Trophoblast cell (in vitro differentiated cells and primary cell): ENCODE results near the gene OVCA2.

Source experiments
- DNase-seq, 2 donors: peaks; one replicate each; pipeline ENCODE4 v3.0.0-alpha.2; 2016
- H2AFZ ChIP-seq: 2 replicates; pipeline ENCODE4 v1.6.1; 2013; ENCODE audit warnings: low read length, moderate library complexity, mild to moderate bottlenecking; ENCODE audit not compliant: insufficient read depth, poor library complexity
- H2AK5ac ChIP-seq: 2 replicates; pipeline ENCODE4 v1.6.1; 2013; ENCODE audit warnings: mild to moderate bottlenecking, low read length
- H2BK120ac ChIP-seq: 2 replicates; pipeline ENCODE4 v1.6.1; 2013; ENCODE audit warnings: low read length, mild to moderate bottlenecking, moderate library complexity; ENCODE audit not compliant: insufficient read depth, poor library complexity
- H2BK12ac ChIP-seq: 2 replicates; pipeline ENCODE4 v1.6.1; 2013; ENCODE audit warnings: mild to moderate bottlenecking, low read length, moderate library complexity
- H2BK5ac ChIP-seq: 2 replicates; pipeline ENCODE4 v1.6.1; 2013; ENCODE audit warnings: low read length, low read depth, moderate library complexity, mild to moderate bottlenecking; ENCODE audit not compliant: poor library complexity
- H3K14ac ChIP-seq: 2 replicates; pipeline ENCODE4 v1.6.1; 2013; ENCODE audit warnings: mild to moderate bottlenecking, low read length
- H3K18ac ChIP-seq: 2 replicates; pipeline ENCODE4 v1.6.1; 2013; ENCODE audit warnings: mild to moderate bottlenecking, low read length
- H3K23ac ChIP-seq: 2 replicates; pipeline ENCODE4 v1.6.1; 2013; ENCODE audit warnings: low read length
- H3K27ac ChIP-seq: 2 replicates; pipeline ENCODE4 v1.5.1; 2013; ENCODE audit warnings: low read depth, mild to moderate bottlenecking, inconsistent platforms, low read length, moderate library complexity
- H3K27me3 ChIP-seq: 2 replicates; pipeline ENCODE4 v1.6.1; 2013; ENCODE audit warnings: inconsistent platforms, mild to moderate bottlenecking, low read length, moderate library complexity; ENCODE audit not compliant: insufficient read depth
- H3K36me3 ChIP-seq, 2 experiments: 1 replicate in 1 of 2; 2 replicates in 1 of 2; pipeline ENCODE4 v1.6.1; 2013; ENCODE audit warnings: low read length in 2 of 2, mild to moderate bottlenecking in 2 of 2, moderate library complexity in 1 of 2; ENCODE audit not compliant: insufficient read depth in 2 of 2, control insufficient read depth in 1 of 2
- H3K4ac ChIP-seq: 2 replicates; pipeline ENCODE4 v1.6.1; 2013; ENCODE audit warnings: low read depth, mild to moderate bottlenecking, low read length, moderate library complexity
- H3K4me1 ChIP-seq, 2 experiments: 1 replicate in 1 of 2; 2 replicates in 1 of 2; pipeline ENCODE4 v1.6.1; 2013; ENCODE audit warnings: low read length in 2 of 2, mild to moderate bottlenecking in 2 of 2, moderate library complexity in 1 of 2; ENCODE audit not compliant: insufficient read depth in 2 of 2, control insufficient read depth in 1 of 2
- H3K4me2 ChIP-seq: 2 replicates; pipeline ENCODE4 v1.6.1; 2013; ENCODE audit warnings: inconsistent platforms, mild to moderate bottlenecking, low read length, moderate library complexity
- H3K4me3 ChIP-seq: 2 replicates; pipeline ENCODE4 v1.5.1; 2013; ENCODE audit warnings: mild to moderate bottlenecking, low read depth, low read length, inconsistent platforms
- H3K79me1 ChIP-seq: one replicate; pipeline ENCODE4 v1.6.1; 2013; ENCODE audit warnings: low read length
- H3K79me2 ChIP-seq: 2 replicates; pipeline ENCODE4 v1.6.1; 2013; ENCODE audit warnings: low read length, mild to moderate bottlenecking; ENCODE audit not compliant: control insufficient read depth, insufficient read depth, poor library complexity
- H3K9ac ChIP-seq: 2 replicates; pipeline ENCODE4 v1.6.1; 2013; ENCODE audit warnings: mild to moderate bottlenecking, low read length
- H3K9me3 ChIP-seq: 2 replicates; pipeline ENCODE4 v1.6.1; 2013; ENCODE audit warnings: low read depth, mild to moderate bottlenecking, control low read depth, inconsistent platforms, low read length; ENCODE audit not compliant: insufficient read depth
- H4K12ac ChIP-seq: 2 replicates; pipeline ENCODE4 v1.6.1; 2013; ENCODE audit warnings: low read depth, mild to moderate bottlenecking, low read length, moderate library complexity
- H4K8ac ChIP-seq: 2 replicates; pipeline ENCODE4 v1.6.1; 2013; ENCODE audit warnings: low read depth, mild to moderate bottlenecking, low read length, moderate library complexity
- H4K91ac ChIP-seq: one replicate; pipeline ENCODE4 v1.6.1; 2013; ENCODE audit warnings: low read depth, mild to moderate bottlenecking, low read length, moderate library complexity
- WGBS: extraction: QIAGEN DNeasy Blood & Tissue Kit; methylation state at CpG from one replicate; pipeline ENCODE4 v1.1.7; 2013; ENCODE audit warnings: missing lambda C conversion rate; ENCODE audit not compliant: insufficient read length, insufficient coverage; ENCODE audit errors: extremely low coverage; 5-methylcytosine and 5-hydroxymethylcytosine counted together

Gene OVCA2

DNA sequence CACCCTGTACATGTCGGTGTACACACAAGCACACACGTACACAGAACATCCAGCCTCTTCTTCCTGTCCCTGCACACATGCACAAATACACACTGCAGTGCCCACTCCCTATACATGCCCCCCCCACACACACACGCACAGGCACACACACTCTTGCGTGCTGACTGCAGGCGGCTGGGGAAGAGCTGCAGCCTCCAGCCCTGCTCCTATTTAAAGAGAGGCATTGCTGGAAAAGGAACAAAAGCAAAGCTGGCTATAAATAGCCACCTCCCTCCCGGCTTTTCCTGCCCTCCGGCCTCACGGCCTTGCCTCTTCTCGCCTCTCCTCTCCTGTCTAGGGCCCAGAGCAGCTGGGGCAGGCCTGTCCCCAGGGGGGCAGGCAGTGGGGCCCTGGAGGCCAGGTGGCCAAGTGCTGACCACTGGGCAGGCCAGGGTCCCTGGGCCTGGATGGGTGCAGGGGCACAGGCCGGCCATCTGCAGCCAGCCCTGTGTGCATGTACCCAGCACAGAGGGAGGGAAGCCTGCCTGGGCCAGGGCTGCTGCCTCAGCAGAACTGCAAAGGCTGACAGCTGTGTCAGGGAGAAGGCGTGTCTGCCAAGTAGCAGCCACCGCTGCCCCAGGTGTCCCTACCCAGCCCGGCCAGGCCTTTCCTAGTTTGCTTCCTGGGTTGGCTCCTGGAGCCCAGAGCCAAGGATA lies 42.1 kb upstream of the OVCA2 start:
- no peak for DNase-seq
- H3K4me3 ChIP-seq = no peak overlapping the region
- no peaks in the 10 kb centered on the region for H3K79me2 ChIP-seq
- peaks cover 6% of the 10 kb centered on the region for H3K27me3 ChIP-seq
- H3K23ac ChIP-seq = no peak overlapping the region
- H3K4me2 ChIP-seq = no peak overlapping the region
- H3K9me3 ChIP-seq = no peaks in the 10 kb centered on the region
- H3K18ac ChIP-seq = no peak overlapping the region
- H2BK5ac ChIP-seq = no peak overlapping the region
- no peak overlapping the region for H2AK5ac ChIP-seq
- no peak overlapping the region for H4K91ac ChIP-seq
- H2BK120ac ChIP-seq = no peak overlapping the region
- H3K4ac ChIP-seq = no peak overlapping the region
- H2AFZ ChIP-seq = no peak overlapping the region
- no peak overlapping the region for H3K9ac ChIP-seq
- peaks cover 10 to 16% of the 10 kb centered on the region in 2 experiments for H3K4me1 ChIP-seq
- H3K27ac ChIP-seq = peak overlapping the region; percentile 16
- no CpG with 5 or more reads among the region's 13 CpGs for WGBS
- H4K8ac ChIP-seq = no peak overlapping the region
- no peak overlapping the region for H2BK12ac ChIP-seq
- H3K36me3 ChIP-seq = no peaks in the 10 kb centered on the region
- H4K12ac ChIP-seq = no peak overlapping the region
- H3K79me1 ChIP-seq = no peaks in the 10 kb centered on the region
- no peak overlapping the region for H3K14ac ChIP-seq

DNA sequence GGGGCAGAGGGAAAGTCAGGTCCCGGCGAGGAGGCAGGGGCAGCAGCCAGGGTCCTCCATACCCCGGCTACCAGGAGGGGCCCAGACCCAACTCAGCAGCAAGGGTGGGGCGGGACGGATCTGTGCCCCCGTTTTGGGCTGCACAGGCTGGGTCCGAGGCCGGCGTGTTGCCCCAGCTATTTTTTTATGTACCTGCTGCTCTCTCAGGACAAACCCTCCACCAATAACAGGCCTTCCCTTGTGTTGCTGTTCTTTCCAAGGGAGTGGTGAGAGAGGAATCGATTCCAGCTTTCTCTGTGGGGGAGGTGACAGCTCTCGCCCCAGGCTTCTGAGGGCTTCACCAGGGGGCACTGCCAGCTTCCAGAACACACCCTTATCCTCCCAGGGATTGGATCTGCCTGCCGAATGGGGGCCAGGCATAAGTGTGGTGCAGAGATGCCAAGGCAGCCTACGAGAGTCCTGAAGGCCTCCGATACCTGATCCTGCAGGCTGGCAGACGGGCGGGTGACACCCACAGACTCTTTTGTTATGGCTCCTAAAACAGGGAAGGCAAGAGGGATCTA lies 39.0 kb upstream of the OVCA2 start:
- H3K4me3 ChIP-seq = no peak overlapping the region
- no peak overlapping the region for H3K4me2 ChIP-seq
- no peak overlapping the region for H4K91ac ChIP-seq
- no peak overlapping the region for H3K9ac ChIP-seq
- H3K18ac ChIP-seq = no peak overlapping the region
- no peak overlapping the region for H2BK12ac ChIP-seq
- H3K27me3 ChIP-seq = peaks cover 6% of the 10 kb centered on the region
- H2AFZ ChIP-seq = no peak overlapping the region
- no peak overlapping the region for H3K27ac ChIP-seq
- no peak overlapping the region for H2BK5ac ChIP-seq
- no peaks in the 10 kb centered on the region for H3K79me1 ChIP-seq
- H3K4ac ChIP-seq = no peak overlapping the region
- no peaks in the 10 kb centered on the region for H3K36me3 ChIP-seq
- no peak overlapping the region for H2AK5ac ChIP-seq
- no peaks in the 10 kb centered on the region for H3K79me2 ChIP-seq
- H3K14ac ChIP-seq = no peak overlapping the region
- WGBS = no CpG with 5 or more reads among the region's 16 CpGs
- no peak for DNase-seq
- H4K12ac ChIP-seq = no peak overlapping the region
- H4K8ac ChIP-seq = no peak overlapping the region
- no peaks in the 10 kb centered on the region for H3K9me3 ChIP-seq
- H3K23ac ChIP-seq = no peak overlapping the region
- peaks cover 10 to 14% of the 10 kb centered on the region in 2 experiments for H3K4me1 ChIP-seq
- H2BK120ac ChIP-seq = no peak overlapping the region

DNA sequence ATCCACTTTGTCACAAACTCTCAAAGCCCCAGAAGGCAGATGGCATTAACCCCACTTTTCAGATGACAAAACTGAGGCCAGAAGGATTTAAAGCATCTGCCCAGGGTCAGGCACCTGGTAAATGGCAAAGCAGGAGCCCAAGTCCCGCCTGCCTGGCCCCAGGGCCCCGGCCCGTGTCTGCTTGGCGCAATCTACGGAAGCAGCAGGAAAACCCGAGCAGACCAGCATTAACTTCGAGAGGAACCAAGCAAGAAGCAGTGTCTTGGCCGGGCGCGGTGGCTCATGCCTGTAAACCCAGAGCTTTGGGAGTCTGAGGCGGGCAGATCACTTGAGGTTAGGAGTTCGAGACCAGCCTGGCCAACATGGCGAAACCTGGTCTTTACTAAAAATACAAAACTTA lies 38.3 kb upstream of the OVCA2 start:
- Histone ChIP-seq H3K4ac (no peak overlapping the region), H3K4me3 (no peak overlapping the region), H3K27me3 (no peaks in the 10 kb centered on the region), H3K18ac (no peak overlapping the region), H2BK12ac (no peak overlapping the region), H3K23ac (no peak overlapping the region), H3K27ac (no peak overlapping the region), H3K4me2 (no peak overlapping the region), H2AK5ac (no peak overlapping the region), H4K8ac (no peak overlapping the region), H2BK120ac (no peak overlapping the region), H4K91ac (no peak overlapping the region), H3K79me2 (no peaks in the 10 kb centered on the region), H3K9me3 (no peaks in the 10 kb centered on the region), H2BK5ac (no peak overlapping the region), H3K36me3 (no peaks in the 10 kb centered on the region), H2AFZ (no peak overlapping the region), H3K4me1 (peaks cover 6 to 8% of the 10 kb centered on the region in 2 experiments), H3K14ac (no peak overlapping the region), H3K79me1 (no peaks in the 10 kb centered on the region), H4K12ac (no peak overlapping the region), H3K9ac (no peak overlapping the region)
- DNase-seq = no peak
- no CpG with 5 or more reads among the region's 13 CpGs for WGBS

- Histone ChIP-seq H2AK5ac (no peak overlapping the region), H3K36me3 (no peaks in the 10 kb centered on the region), H4K12ac (no peak overlapping the region), H3K4me1 (peaks cover 3 to 5% of the 10 kb centered on the region in 2 experiments), H3K79me1 (no peaks in the 10 kb centered on the region), H2BK12ac (no peak overlapping the region), H2BK5ac (no peak overlapping the region), H3K27me3 (no peaks in the 10 kb centered on the region), H3K9ac (no peak overlapping the region), H3K27ac (no peak overlapping the region), H3K79me2 (no peaks in the 10 kb centered on the region), H3K9me3 (no peaks in the 10 kb centered on the region), H2BK120ac (no peak overlapping the region), H3K4me3 (no peak overlapping the region), H3K18ac (no peak overlapping the region), H3K14ac (no peak overlapping the region), H3K23ac (no peak overlapping the region), H4K8ac (no peak overlapping the region), H3K4ac (no peak overlapping the region), H2AFZ (no peak overlapping the region), H4K91ac (no peak overlapping the region), H3K4me2 (no peak overlapping the region)
- WGBS = no CpG with 5 or more reads among the region's 12 CpGs
- DNase-seq = peak in 1 of 2 donors; percentile 25
These were observed 37.3 kb upstream of the OVCA2 start for GRCh38 chr17:2004435-2004952.
